ENCODE results near the gene HTRA3.

Gene HTRA3

GRCh38 chr4:8239661-8240060 lies 29.9 kb upstream of the HTRA3 start:
- no peaks in the 10 kb centered on the region for H3K9me3 ChIP-seq (ENCODE audit: insufficient read depth, low read length)
- TF ChIP-seq EZH2phosphoT487 (IDR thresholded peaks at IDR 0.05; ENCODE audit: low read depth): no peak
- TF ChIP-seq CTCF (IDR thresholded peaks at IDR 0.05; ENCODE audit: low read depth, low read length): no peak
- no peaks in the 10 kb centered on the region for H4K20me1 ChIP-seq (ENCODE audit: insufficient read depth, low read length)
- no peak overlapping the region for H2AFZ ChIP-seq (ENCODE audit: low read depth, low read length)
- H3K9ac ChIP-seq (ENCODE audit: low read length): no peak overlapping the region
- no peak overlapping the region for H3K27ac ChIP-seq (ENCODE audit: low read length)
- H3K4me2 ChIP-seq (ENCODE audit: low read length): no peak overlapping the region
- no peak overlapping the region for H3K4me3 ChIP-seq (ENCODE audit: low read length)
- peaks cover under 1% of the 10 kb centered on the region for H3K36me3 ChIP-seq (replicated peaks; ENCODE audit: low read depth, low read length)
- no peaks in the 10 kb centered on the region for H3K79me2 ChIP-seq (ENCODE audit: low read length)
- H3K4me1 ChIP-seq (ENCODE audit: low read length): peaks cover 51% of the 10 kb centered on the region
- no peaks in the 10 kb centered on the region for H3K27me3 ChIP-seq (ENCODE audit: low read depth, low read length)

- H3K4me1 ChIP-seq (ENCODE audit: low read length): peaks cover 44% of the 10 kb centered on the region
- no peak overlapping the region for H3K9ac ChIP-seq (ENCODE audit: low read length)
- no peaks in the 10 kb centered on the region for H3K27me3 ChIP-seq (ENCODE audit: low read depth, low read length)
- H4K20me1 ChIP-seq (ENCODE audit: insufficient read depth, low read length): no peaks in the 10 kb centered on the region
- H3K36me3 ChIP-seq (replicated peaks; ENCODE audit: low read depth, low read length): no peaks in the 10 kb centered on the region
- H3K4me3 ChIP-seq (ENCODE audit: low read length): no peak overlapping the region
- TF ChIP-seq EZH2phosphoT487 (IDR thresholded peaks at IDR 0.05; ENCODE audit: low read depth): no peak
- no peak for TF ChIP-seq CTCF (IDR thresholded peaks at IDR 0.05; ENCODE audit: low read depth, low read length)
- H3K79me2 ChIP-seq (ENCODE audit: low read length): no peaks in the 10 kb centered on the region
- H3K4me2 ChIP-seq (ENCODE audit: low read length): no peak overlapping the region
- no peaks in the 10 kb centered on the region for H3K9me3 ChIP-seq (ENCODE audit: insufficient read depth, low read length)
- H2AFZ ChIP-seq (ENCODE audit: low read depth, low read length): no peak overlapping the region
- H3K27ac ChIP-seq (ENCODE audit: low read length): no peak overlapping the region
Observed at GRCh38 chr4:8240211-8241041, 29.1 kb upstream of the HTRA3 start.

- peaks cover 35% of the 10 kb centered on the region for H3K4me1 ChIP-seq (ENCODE audit: low read length)
- no peak overlapping the region for H2AFZ ChIP-seq (ENCODE audit: low read depth, low read length)
- H3K27ac ChIP-seq (ENCODE audit: low read length): no peak overlapping the region
- H3K36me3 ChIP-seq (replicated peaks; ENCODE audit: low read depth, low read length): no peaks in the 10 kb centered on the region
- H3K4me2 ChIP-seq (ENCODE audit: low read length): no peak overlapping the region
- H3K27me3 ChIP-seq (ENCODE audit: low read depth, low read length): no peaks in the 10 kb centered on the region
- H3K9ac ChIP-seq (ENCODE audit: low read length): no peak overlapping the region
- H4K20me1 ChIP-seq (ENCODE audit: insufficient read depth, low read length): no peaks in the 10 kb centered on the region
- H3K9me3 ChIP-seq (ENCODE audit: insufficient read depth, low read length): no peaks in the 10 kb centered on the region
- TF ChIP-seq CTCF (IDR thresholded peaks at IDR 0.05; ENCODE audit: low read depth, low read length): no peak
- H3K79me2 ChIP-seq (ENCODE audit: low read length): no peaks in the 10 kb centered on the region
- H3K4me3 ChIP-seq (ENCODE audit: low read length): no peak overlapping the region
Observed at GRCh38 chr4:8241211-8241779, 28.3 kb upstream of the HTRA3 start.

- no peaks in the 10 kb centered on the region for H3K9me3 ChIP-seq (ENCODE audit: insufficient read depth, low read length)
- H3K4me3 ChIP-seq (ENCODE audit: low read length): 0 out of 2 replicates have a peak overlapping the region, but pooled peaks have one; percentile 20
- TF ChIP-seq EZH2phosphoT487 (IDR thresholded peaks at IDR 0.05; ENCODE audit: low read depth) (no peak), CTCF (IDR thresholded peaks at IDR 0.05; ENCODE audit: low read depth, low read length) (peak; percentile 87)
- H3K79me2 ChIP-seq (ENCODE audit: low read length): no peaks in the 10 kb centered on the region
- no peak overlapping the region for H3K9ac ChIP-seq (ENCODE audit: low read length)
- peak overlapping the region; percentile 43; the same call in 1 of the 2 replicates for H2AFZ ChIP-seq (ENCODE audit: low read depth, low read length)
- H4K20me1 ChIP-seq (ENCODE audit: insufficient read depth, low read length): no peaks in the 10 kb centered on the region
- peak overlapping the region; percentile 49 for H3K4me2 ChIP-seq (ENCODE audit: low read length)
- no peaks in the 10 kb centered on the region for H3K27me3 ChIP-seq (ENCODE audit: low read depth, low read length)
- H3K4me1 ChIP-seq (ENCODE audit: low read length): peaks cover 27% of the 10 kb centered on the region
- no peak overlapping the region for H3K27ac ChIP-seq (ENCODE audit: low read length)
- no peaks in the 10 kb centered on the region for H3K36me3 ChIP-seq (replicated peaks; ENCODE audit: low read depth, low read length)
Observed at GRCh38 chr4:8241895-8242696, 27.5 kb upstream of the HTRA3 start.
